GM12878 (cell line): Measurements from ENCODE around the gene ERCC4. TPM values are rescaled to one million over a fixed set of nuclear protein-coding genes. Genes with fewer than 3 reads are reported as not detected.

Experiments used
- ATAC-seq: fragments of 200-7000 bp; cut with Tn5 transposase; 3 replicates; pipeline ENCODE4 v1.9.1; 2020; ENCODE audit warnings: mild to moderate bottlenecking, moderate library complexity
- BruUV-seq: library from RNA; stranded (reverse); fragments of 400-500 nt; replicated peaks from 2 replicates; lab custom pipeline; 2021; lab: Mats Ljungman, UMichigan
- CTCF ChIA-PET: fragments of 300-600 bp; sonication (Branson Sonifier 250); formaldehyde crosslinking; extraction: SDS; loops from one replicate; lab custom pipeline; 2021; ENCODE audit warnings: inconsistent platforms; lab: Yijun Ruan, JAX
- POLR2A ChIA-PET: fragments of 350-600 bp; formaldehyde crosslinking; extraction: SDS; loops from one replicate; lab custom pipeline; 2021; ENCODE audit warnings: inconsistent platforms; lab: Charles Lee
- RAD21 ChIA-PET: fragments of 300-600 bp; sonication (Branson Sonifier 250); formaldehyde crosslinking; loops from one replicate; lab custom pipeline; 2023; ENCODE audit warnings: antibody characterized with exemption; ENCODE audit not compliant: unreplicated experiment; lab: Charles Lee
- SMC1A ChIA-PET: fragments of 300-600 bp; sonication (Branson Sonifier 250); formaldehyde crosslinking; loops from one replicate; lab custom pipeline; 2023; ENCODE audit not compliant: unreplicated experiment, uncharacterized antibody; lab: Charles Lee
- DNase-seq: peaks from one replicate; pipeline ENCODE4 v3.0.0-alpha.2; 2011; ENCODE audit warnings: low read depth, low spot score
- FAIRE-seq: peaks from 3 replicates; lab custom pipeline; 2011; peaks lifted over from hg19 to GRCh38; lab: Jason Lieb, UNC
- H2AFZ ChIP-seq: 2 replicates; pipeline ENCODE4 v1.6.0; 2011; ENCODE audit warnings: low read depth, low read length, control low read depth; ENCODE audit not compliant: control insufficient read depth
- H3K27ac ChIP-seq: 2 replicates; pipeline ENCODE4 v1.5.1; 2011; ENCODE audit warnings: control low read depth; ENCODE audit not compliant: control insufficient read depth, insufficient read depth
- H3K27me3 ChIP-seq, 2 experiments: replicated peaks in 1 of 2; 2 replicates each; pipeline versions ENCODE4 v1.6.0 to v1.6.1; 2011; ENCODE audit warnings: low read length in 1 of 2; ENCODE audit not compliant: control insufficient read depth in 2 of 2, insufficient read depth in 2 of 2
- H3K36me3 ChIP-seq, 2 experiments: 2 replicates each; pipeline ENCODE4 v1.5.1; 2011; ENCODE audit warnings: low read length in 1 of 2; ENCODE audit not compliant: control insufficient read depth in 2 of 2, insufficient read depth in 2 of 2
- H3K4me1 ChIP-seq: 2 replicates; pipeline ENCODE4 v1.6.1; 2011; ENCODE audit warnings: mild to moderate bottlenecking, low read length, moderate library complexity, mixed read lengths; ENCODE audit not compliant: control insufficient read depth, insufficient read depth
- H3K4me2 ChIP-seq: 2 replicates; pipeline ENCODE4 v1.6.0; 2011; ENCODE audit warnings: control low read depth; ENCODE audit not compliant: control insufficient read depth, insufficient read depth
- H3K4me3 ChIP-seq: fragments of 200-600 bp; sonication (generic); 2 replicates; pipeline ENCODE4 v1.5.1; 2016
- H3K79me2 ChIP-seq: 2 replicates; pipeline ENCODE4 v1.6.0; 2011; ENCODE audit warnings: low read length; ENCODE audit not compliant: control insufficient read depth, insufficient read depth
- H3K9ac ChIP-seq: 2 replicates; pipeline ENCODE4 v1.8.0; 2011; ENCODE audit warnings: low read length, control low read depth, mixed read lengths; ENCODE audit not compliant: control insufficient read depth, insufficient read depth
- H3K9me3 ChIP-seq: replicated peaks from 3 replicates; pipeline ENCODE4 v1.5.1; 2011; ENCODE audit warnings: mild to moderate bottlenecking, low read length; ENCODE audit not compliant: control insufficient read depth, insufficient read depth
- H4K20me1 ChIP-seq: 2 replicates; pipeline ENCODE4 v1.6.0; 2011; ENCODE audit not compliant: control insufficient read depth, insufficient read depth
- ASH2L ChIP-seq: fragments of 300-600, 200-600 bp; sonication (generic); IDR thresholded peaks from 2 replicates; pipeline ENCODE4 v1.6.1; 2017; ENCODE audit warnings: low read depth, mild to moderate bottlenecking, borderline replicate concordance
- CHD1 ChIP-seq: IDR thresholded peaks from 2 replicates; pipeline ENCODE4 v1.6.1; 2012; ENCODE audit warnings: low read depth, low read length, improper control_type of control experiment
- HDAC6 ChIP-seq: fragments of 200-600 bp; sonication (generic); IDR thresholded peaks from one replicate; pipeline ENCODE4 v1.8.0; 2017; ENCODE audit warnings: antibody characterized with exemption; ENCODE audit not compliant: unreplicated experiment
- IKZF1 ChIP-seq: fragments of 450-650 bp; conservative IDR thresholded peaks from 2 replicates; pipeline ENCODE4 v1.6.1; 2017; ENCODE audit warnings: antibody characterized with exemption, mild to moderate bottlenecking
- PAX5 ChIP-seq: IDR thresholded peaks from 2 replicates; pipeline ENCODE4 v1.6.1; 2011; ENCODE audit warnings: low read depth, low read length, borderline replicate concordance
- RAD21 ChIP-seq: IDR thresholded peaks from 2 replicates; pipeline ENCODE4 v1.6.1; 2011; ENCODE audit warnings: mild to moderate bottlenecking, low read depth, low read length, moderate library complexity; ENCODE audit not compliant: insufficient read depth
- RB1 ChIP-seq: fragments of 450-650 bp; formaldehyde crosslinking; IDR thresholded peaks from 2 replicates; pipeline ENCODE4 v1.6.1; 2017; ENCODE audit warnings: mild to moderate bottlenecking, borderline replicate concordance
- SMAD1 ChIP-seq: fragments of 450-650 bp; IDR thresholded peaks from 2 replicates; pipeline ENCODE4 v1.6.1; 2018; ENCODE audit warnings: mild to moderate bottlenecking, low read depth; ENCODE audit not compliant: partially characterized antibody
- ZBTB33 ChIP-seq: fragments of 450-650 bp; IDR thresholded peaks from 2 replicates; pipeline ENCODE4 v1.6.1; 2017; ENCODE audit warnings: mild to moderate bottlenecking
- whole genome bisulfite sequencing: methylation state at CpG from one replicate; pipeline ENCODE4 v1.1.6; 2016; ENCODE audit warnings: low lambda C conversion rate; ENCODE audit not compliant: insufficient replicate concordance, insufficient coverage; ENCODE audit errors: missing lambda C conversion rate; 5-methylcytosine and 5-hydroxymethylcytosine counted together
- in situ Hi-C: fragments of 300-500 bp; cut with MboI; formaldehyde crosslinking; loops from 9 replicates; pipeline ENCODE4 v1.14.3; 2018; ENCODE audit warnings: mixed read lengths
- intact Hi-C: fragments of 100-400 bp; cut with micrococcal nuclease; formaldehyde crosslinking; loops from one replicate; pipeline ENCODE4 v1.14.2; 2022; ENCODE audit not compliant: unreplicated experiment
- polyA plus RNA-seq, 11 experiments: library from polyadenylated mRNA; depleted of rRNA in 4 of 11; unstranded in 6 of 11; stranded (reverse) in 5 of 11; fragments of >200 nt; fragmentation: Nextera tagmentation in 4 of 11; fragmentation: Illumina TruSeq in 1 of 11; extraction: Ambion mirVana in 4 of 11; extraction: Trizol in 1 of 11; gene quantifications; 1 replicate in 1 of 11; 2 replicates in 10 of 11; pipeline versions ENCODE4 v1.2.1 to v1.2.3, GENCODE V29; 2011 to 2016; ENCODE audit warnings: inconsistent platforms in 2 of 11, missing spikeins in 2 of 11, low read depth in 1 of 11
- total RNA-seq, 4 experiments: library from RNA; depleted of rRNA in 3 of 4; stranded (reverse); fragments of >200 nt in 3 of 4; fragmentation: Illumina TruSeq in 1 of 4; extraction: Trizol in 1 of 4; gene quantifications; 2 replicates each; pipeline versions ENCODE4 v1.2.1 to v1.2.3, GENCODE V29; 2013 to 2021
- TF ChIP-seq, protein P1 (sequence below): IDR thresholded peaks from 2 replicates; pipeline ENCODE4 v1.6.1; 2012; ENCODE audit warnings: low read depth, low read length, improper control_type of control experiment
- TF ChIP-seq, protein P2 (sequence below): IDR thresholded peaks from 2 replicates; pipeline ENCODE4 v1.6.1; 2012; ENCODE audit warnings: mild to moderate bottlenecking, low read depth, low read length

Gene ERCC4
- total and polyA plus RNA-seq, 10 of the 15 experiments (the other 5 are each of a cell fraction or from before 2014, with no cell fraction given) = 4.7 to 24.6 (median 8.9) TPM

- Histone ChIP-seq H3K9ac (no peak overlapping the region), H3K27me3 (no peaks in the 10 kb centered on the region), H3K36me3 (peaks cover 3 to 7% of the 10 kb centered on the region in 2 experiments), H3K4me1 (no peaks in the 10 kb centered on the region), H3K79me2 (no peaks in the 10 kb centered on the region), H4K20me1 (no peaks in the 10 kb centered on the region), H2AFZ (no peak overlapping the region), H3K27ac (no peak overlapping the region), H3K4me3 (no peak overlapping the region), H3K4me2 (no peak overlapping the region), H3K9me3 (no peaks in the 10 kb centered on the region; the same call in 2 of the 3 replicates)
- WGBS = 48% methylated on average over 2 of the region's 2 CpGs
- no peak for DNase-seq
- BruUV-seq = no TSS peak
- intact Hi-C loops = no loop called here
- ATAC-seq = no peak
- POLR2A ChIA-PET = interaction anchor here (0.6 kb wide), 1 partner anchor 198 kb away, joined by 4 read pairs; no protein-coding TSS in a partner anchor
- FAIRE-seq = no peak
- SMC1A ChIA-PET = interaction anchor here (0.6 to 2.2 kb wide), 9 partner anchors 13 to 343 kb away, joined by 3 to 13 read pairs (median 4); no protein-coding TSS in a partner anchor
- CTCF ChIA-PET = interaction anchor here (0.9 to 3.4 kb wide), 3 partner anchors 9 to 15 kb away, joined by 3 to 22 read pairs (median 6); no protein-coding TSS in a partner anchor
- in situ Hi-C loops = no loop called here
- RAD21 ChIA-PET = interaction anchor here (1.0 kb wide), 1 partner anchor 19 kb away, joined by 4 read pairs; no protein-coding TSS in a partner anchor
- no peak for TF ChIP-seq RB1
- no peak for TF ChIP-seq ZBTB33
- no peak for TF ChIP-seq CHD1
- no peak for TF ChIP-seq HDAC6
- TF ChIP-seq SMAD1 = no peak
- TF ChIP-seq RAD21 = no peak
- no peak for TF ChIP-seq ASH2L
- no peak for TF ChIP-seq PAX5
- TF ChIP-seq, protein P1, sequence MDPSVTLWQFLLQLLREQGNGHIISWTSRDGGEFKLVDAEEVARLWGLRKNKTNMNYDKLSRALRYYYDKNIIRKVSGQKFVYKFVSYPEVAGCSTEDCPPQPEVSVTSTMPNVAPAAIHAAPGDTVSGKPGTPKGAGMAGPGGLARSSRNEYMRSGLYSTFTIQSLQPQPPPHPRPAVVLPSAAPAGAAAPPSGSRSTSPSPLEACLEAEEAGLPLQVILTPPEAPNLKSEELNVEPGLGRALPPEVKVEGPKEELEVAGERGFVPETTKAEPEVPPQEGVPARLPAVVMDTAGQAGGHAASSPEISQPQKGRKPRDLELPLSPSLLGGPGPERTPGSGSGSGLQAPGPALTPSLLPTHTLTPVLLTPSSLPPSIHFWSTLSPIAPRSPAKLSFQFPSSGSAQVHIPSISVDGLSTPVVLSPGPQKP = no peak
- no peak for TF ChIP-seq IKZF1
- TF ChIP-seq, protein P2, sequence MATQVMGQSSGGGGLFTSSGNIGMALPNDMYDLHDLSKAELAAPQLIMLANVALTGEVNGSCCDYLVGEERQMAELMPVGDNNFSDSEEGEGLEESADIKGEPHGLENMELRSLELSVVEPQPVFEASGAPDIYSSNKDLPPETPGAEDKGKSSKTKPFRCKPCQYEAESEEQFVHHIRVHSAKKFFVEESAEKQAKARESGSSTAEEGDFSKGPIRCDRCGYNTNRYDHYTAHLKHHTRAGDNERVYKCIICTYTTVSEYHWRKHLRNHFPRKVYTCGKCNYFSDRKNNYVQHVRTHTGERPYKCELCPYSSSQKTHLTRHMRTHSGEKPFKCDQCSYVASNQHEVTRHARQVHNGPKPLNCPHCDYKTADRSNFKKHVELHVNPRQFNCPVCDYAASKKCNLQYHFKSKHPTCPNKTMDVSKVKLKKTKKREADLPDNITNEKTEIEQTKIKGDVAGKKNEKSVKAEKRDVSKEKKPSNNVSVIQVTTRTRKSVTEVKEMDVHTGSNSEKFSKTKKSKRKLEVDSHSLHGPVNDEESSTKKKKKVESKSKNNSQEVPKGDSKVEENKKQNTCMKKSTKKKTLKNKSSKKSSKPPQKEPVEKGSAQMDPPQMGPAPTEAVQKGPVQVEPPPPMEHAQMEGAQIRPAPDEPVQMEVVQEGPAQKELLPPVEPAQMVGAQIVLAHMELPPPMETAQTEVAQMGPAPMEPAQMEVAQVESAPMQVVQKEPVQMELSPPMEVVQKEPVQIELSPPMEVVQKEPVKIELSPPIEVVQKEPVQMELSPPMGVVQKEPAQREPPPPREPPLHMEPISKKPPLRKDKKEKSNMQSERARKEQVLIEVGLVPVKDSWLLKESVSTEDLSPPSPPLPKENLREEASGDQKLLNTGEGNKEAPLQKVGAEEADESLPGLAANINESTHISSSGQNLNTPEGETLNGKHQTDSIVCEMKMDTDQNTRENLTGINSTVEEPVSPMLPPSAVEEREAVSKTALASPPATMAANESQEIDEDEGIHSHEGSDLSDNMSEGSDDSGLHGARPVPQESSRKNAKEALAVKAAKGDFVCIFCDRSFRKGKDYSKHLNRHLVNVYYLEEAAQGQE = no peak
These were observed 16.2 kb downstream of the ERCC4 start for GRCh38 chr16:13936155-13936554.
